Frontal cortex (tissue), 4 donors: ENCODE results near the gene FRY. TPM values are rescaled to one million over a fixed set of nuclear protein-coding genes. Genes with fewer than 3 reads are reported as not detected.

Source experiments
- DNase-seq, 2 donors: peaks; one replicate each; pipeline ENCODE4 v3.0.0; 2012; ENCODE audit warnings: low spot score in 2 of 2
- FAIRE-seq: peaks from 2 replicates; lab custom pipeline; 2012; peaks lifted over from hg19 to GRCh38; lab: Jason Lieb, UNC
- total RNA-seq: library from RNA; depleted of rRNA; stranded (reverse); fragments of >200 nt; gene quantifications from one replicate; pipeline ENCODE4 v1.2.3, GENCODE V29; 2014
- donor health status: control.
- donor health status: control.
- donor health status: control.

Gene FRY
- total RNA-seq, 1 donor from 2014 or later: 55.4 TPM

- no peak for FAIRE-seq
- no peak for DNase-seq
Measured at GRCh38 chr13:32267836-32268439, 236.4 kb downstream of the FRY start.

- no peak for DNase-seq
- FAIRE-seq: no peak
Measured at GRCh38 chr13:32272021-32272683, 240.6 kb downstream of the FRY start.

GRCh38 chr13:32277839-32278238 lies 246.3 kb downstream of the FRY start:
- FAIRE-seq: no peak
- DNase-seq: no peak

DNA sequence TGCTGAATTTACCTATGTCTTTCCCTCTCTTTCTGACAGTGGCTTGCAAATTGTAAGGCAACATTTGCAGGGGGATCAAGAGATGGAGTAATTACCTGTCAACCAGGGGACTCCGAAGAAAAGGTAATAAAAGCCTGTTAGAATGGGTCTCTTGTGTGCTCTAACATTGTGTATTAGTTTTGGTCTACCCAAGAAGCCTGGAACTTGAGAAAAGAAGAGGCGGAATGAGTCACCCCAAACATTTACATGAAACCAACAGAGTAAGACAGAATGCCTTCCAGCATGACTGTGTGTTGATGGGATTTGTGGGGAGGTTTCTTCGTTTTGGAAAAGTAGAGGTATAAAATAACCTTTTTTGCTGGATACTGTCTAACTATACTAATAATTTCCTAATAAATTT lies 246.9 kb downstream of the FRY start:
- no peak for DNase-seq
- FAIRE-seq: no peak

DNA sequence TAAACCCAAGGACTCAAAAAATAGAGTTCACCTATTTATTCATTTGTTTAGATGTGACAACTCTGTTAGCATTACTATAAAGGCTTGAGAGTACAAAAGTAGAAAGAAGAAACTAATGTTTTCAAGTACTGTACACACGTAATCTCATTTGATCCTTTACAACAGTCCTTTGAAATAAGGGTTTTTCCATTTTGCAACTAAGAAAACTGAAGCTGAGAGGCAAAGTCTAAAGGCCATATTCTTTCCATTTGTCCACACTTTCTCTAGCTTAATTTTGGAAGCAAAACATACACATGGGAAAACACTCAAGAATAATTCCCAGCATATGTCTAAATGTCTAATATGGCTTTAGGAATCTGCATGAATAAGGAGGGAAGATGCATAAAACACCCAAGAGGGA lies 249.5 kb downstream of the FRY start:
- FAIRE-seq (no peak), DNase-seq (no peak)

- FAIRE-seq: no peak
- no peak for DNase-seq
Measured at GRCh38 chr13:32282096-32282711, 250.6 kb downstream of the FRY start.

DNA sequence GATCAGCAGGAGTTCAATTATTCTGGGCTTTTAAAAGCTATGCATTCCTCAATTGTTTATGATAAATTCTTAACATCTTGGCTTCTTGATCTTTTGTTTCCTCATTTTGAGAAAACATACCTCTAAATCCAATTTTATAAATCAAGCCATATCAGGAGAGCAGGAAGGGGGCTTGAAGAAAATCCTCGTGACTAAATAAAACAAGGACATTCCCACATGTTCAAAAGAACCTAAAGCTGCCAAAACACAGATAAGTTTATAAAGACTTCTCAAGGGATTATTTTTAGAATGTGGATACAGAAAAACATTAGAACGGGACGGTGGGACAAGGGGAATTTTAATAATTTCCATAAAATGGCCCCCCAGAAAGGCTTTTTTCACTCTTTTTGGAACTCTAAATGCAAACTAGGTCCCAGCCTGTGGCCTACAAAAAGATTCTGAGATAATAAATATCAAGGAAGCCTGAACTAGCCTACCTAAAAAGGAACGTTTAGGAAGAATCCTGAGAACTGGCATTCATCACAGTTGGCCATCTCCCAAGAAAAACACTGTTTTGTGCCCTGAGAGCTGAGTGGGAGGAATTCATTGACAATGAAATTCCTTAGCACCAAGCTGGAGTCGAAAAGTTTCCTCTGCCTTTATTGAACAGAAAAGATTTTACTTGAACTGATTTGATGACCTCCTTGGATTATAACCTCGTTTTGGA lies 253.5 kb downstream of the FRY start:
- no peak for FAIRE-seq

DNA sequence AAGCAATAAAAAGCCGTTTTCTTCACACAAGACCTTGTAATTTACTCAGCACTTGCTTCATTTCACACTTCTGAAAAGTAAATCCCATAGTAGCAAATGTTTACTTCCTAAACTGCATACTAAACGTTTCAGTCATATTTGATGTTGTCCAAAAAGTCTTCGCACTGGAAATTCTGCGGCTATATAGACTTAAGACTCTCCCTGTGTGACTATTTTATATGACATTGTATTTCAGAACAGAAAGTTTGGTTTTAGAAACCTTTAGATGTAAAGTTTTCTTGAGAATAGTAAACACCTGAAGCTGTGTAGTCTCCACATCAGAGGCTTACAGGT lies 254.0 kb downstream of the FRY start:
- DNase-seq (no peak), FAIRE-seq (no peak)

More for the DNA sequence above, 253.5 kb downstream of the FRY start:
- peak in 1 of 2 donors; percentile 28 for DNase-seq

DNA sequence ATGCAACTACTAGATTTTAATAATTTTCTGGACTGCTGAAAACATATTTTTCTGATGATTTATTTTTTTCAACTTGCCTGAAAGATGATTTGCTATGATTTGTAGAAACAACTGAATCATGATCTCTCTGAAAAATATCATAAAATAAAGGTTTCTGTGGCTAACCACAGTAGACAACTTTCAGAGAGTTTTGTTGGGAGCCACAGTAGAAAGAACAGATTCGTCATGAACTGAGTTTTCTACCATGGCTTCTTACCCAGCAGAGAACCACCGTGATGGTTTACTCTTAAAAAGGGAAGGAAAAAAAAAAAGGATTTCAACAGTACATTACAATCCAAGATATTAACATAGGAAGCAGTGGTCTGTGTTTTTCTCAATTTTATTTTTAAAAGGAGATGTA lies 265.6 kb downstream of the FRY start:
- FAIRE-seq: no peak

DNA sequence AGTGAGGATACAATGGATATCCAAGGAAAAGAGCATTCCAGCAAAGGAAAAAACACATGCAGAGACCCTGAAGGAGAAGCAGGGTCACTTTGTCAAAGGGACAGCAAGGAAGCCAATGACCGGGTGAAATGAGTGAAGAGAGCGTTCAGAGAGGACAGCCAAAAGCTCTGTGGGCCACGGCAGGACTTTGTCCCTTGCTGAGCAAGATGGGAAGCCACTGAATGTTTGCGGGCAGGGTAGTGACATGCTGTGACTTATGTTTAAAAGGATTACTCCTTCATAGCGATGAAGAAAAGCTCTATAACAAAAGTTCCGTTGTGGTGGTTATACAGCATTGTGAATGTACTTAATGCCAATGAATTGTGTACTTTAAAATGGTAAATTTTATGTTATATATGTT lies 267.1 kb downstream of the FRY start:
- FAIRE-seq: no peak
- no peak for DNase-seq

More for the DNA sequence above, 265.6 kb downstream of the FRY start:
- no peak for DNase-seq

- DNase-seq: no peak
- FAIRE-seq: no peak
Measured at GRCh38 chr13:32299893-32300292, 268.3 kb downstream of the FRY start.

DNA sequence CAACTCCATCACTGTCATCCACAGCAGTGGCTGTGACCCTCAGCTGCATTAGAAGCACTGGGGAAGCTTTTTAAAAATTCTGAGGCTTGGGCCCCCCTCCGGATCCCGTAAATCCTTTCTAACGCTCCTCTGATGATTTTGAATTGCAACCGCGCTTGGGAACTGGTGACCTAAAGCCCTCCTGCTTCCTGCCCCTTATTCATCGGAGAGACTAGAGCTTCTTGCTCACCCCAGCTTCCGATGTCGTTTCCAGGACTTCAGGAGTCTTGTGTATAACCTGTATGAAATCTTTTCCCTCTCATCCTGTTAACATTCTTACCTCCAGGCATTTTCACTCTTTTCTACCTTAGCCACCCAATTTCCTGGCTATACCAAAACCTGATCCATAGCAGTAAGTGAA lies 268.8 kb downstream of the FRY start:
- DNase-seq (no peak), FAIRE-seq (no peak)

DNA sequence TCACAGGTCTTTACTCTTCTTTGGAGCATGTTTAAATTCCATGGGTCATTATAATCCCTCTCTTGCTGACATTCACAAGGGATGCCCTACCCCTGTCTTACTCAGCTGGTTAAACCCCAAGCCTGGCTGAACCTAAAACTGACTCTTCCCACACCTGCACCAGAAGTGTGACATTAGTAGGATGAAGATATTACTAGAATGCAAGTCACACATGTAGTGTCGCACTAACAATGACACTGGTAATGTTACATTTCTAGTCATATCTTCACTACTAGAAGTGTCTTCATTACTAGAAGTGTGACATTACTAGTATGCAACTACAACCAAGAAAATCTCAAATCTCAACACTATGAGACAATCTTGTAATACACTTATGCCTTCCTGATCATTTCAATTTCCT lies 269.3 kb downstream of the FRY start:
- DNase-seq (no peak), FAIRE-seq (no peak)

DNA sequence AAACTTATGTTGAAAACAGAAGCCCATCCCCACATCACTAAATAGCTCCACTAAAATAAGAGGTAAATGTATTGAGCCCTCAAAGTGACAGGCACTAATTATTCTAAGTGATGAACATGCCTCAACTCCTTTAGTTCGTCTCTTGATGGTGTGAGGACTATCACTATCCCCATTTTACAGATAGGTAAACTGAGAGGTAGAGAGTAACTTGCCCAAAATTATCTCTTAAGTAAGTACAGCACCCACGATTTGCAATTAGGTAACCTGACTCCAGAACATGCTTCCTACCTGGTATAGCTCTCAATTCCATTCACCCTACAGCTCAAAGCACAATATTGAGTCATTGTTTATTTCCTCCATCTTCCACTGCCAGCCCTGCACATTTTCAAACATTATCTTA lies 270.9 kb downstream of the FRY start:
- no peak for DNase-seq
- FAIRE-seq: no peak

DNA sequence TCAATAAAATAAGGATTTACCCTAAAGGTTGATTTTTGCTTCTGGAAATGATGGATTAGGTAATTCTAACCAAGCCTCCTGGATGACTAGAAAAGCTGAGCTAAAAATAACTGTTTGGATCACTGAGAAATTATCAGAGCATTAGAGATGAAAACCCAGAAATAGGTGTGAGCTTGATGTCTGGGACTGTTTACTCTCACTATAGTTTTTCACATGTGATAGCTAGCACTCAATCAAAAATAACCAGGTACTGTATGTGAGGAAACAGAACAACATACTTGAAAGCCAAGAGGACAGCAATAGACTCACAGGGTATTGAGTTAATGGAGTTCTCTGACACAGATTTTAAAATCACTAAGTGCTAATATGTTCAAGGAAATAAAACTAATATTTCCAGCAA lies 274.1 kb downstream of the FRY start:
- FAIRE-seq (no peak), DNase-seq (no peak)

DNA sequence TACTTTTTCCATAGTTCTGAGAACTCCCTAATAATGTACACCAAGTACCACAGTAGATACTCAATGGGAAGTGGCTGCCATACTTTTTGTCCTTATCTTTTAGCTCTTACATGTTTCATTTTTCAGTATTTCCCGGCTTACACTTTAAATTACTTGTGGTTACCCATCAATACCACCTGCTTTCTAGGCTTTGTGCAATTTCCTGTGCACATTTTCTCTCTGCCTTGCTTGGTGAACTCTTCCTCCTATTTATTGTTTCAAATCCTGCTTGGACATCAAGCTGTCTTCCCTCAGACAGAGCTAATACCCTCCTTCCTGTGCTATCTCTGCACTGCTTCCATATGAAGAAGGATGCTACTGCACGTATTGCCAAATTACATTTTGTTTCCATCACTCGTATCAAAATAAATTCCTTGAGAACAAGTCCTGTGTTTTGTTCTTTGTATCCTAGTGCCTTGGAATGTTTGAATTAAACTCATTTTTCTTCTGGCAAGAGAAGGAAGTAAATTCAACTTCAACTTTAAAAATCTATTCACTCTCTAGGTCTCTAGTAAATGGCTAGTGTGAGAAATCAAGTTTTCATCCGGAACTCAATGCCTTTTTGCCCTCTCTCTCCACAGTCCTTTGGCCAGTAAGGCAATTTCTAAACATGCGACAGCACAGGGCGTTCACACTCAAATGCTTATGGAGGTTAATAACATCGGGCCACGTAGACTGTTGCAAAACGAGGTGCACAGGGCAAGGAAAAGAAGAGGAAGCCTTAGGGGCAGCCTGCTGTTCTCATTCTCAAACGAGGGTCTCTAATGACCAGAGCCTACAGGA lies 277.9 kb downstream of the FRY start:
- FAIRE-seq (no peak), DNase-seq (no peak)

- peak in 1 of 2 donors; percentile 39 for DNase-seq
- no peak for FAIRE-seq
Measured at GRCh38 chr13:32310134-32310706, 278.6 kb downstream of the FRY start.

GRCh38 chr13:32311188-32311897 lies 279.8 kb downstream of the FRY start:
- DNase-seq: no peak
- no peak for FAIRE-seq
